NT2/D1 (cell line): ENCODE data around the gene ASCC2.

ENCODE experiments used
- DNase-seq: peaks from one replicate; pipeline ENCODE4 v3.0.0-alpha.2; 2011; ENCODE audit warnings: low read depth, low spot score
- H3K27me3 ChIP-seq: 2 replicates; pipeline ENCODE4 v1.6.0; 2011; ENCODE audit warnings: mild to moderate bottlenecking; ENCODE audit not compliant: insufficient read length, insufficient read depth
- H3K36me3 ChIP-seq: 2 replicates; pipeline ENCODE4 v1.6.1; 2011; ENCODE audit warnings: mild to moderate bottlenecking, low read length, mixed read lengths; ENCODE audit not compliant: insufficient read depth, insufficient read length
- H3K4me1 ChIP-seq: 2 replicates; pipeline ENCODE4 v1.5.1; 2011; ENCODE audit not compliant: insufficient read depth, insufficient read length
- H3K4me3 ChIP-seq: 2 replicates; pipeline ENCODE4 v1.5.1; 2011; ENCODE audit warnings: low read depth; ENCODE audit not compliant: insufficient read length
- H3K9ac ChIP-seq: 2 replicates; pipeline ENCODE4 v1.6.0; 2011; ENCODE audit warnings: low read depth; ENCODE audit not compliant: insufficient read length
- H3K9me3 ChIP-seq: 2 replicates; pipeline ENCODE4 v1.5.1; 2011; ENCODE audit warnings: mild to moderate bottlenecking, low read length; ENCODE audit not compliant: insufficient read depth
- SUZ12 ChIP-seq: IDR thresholded peaks from 2 replicates; pipeline ENCODE4 v1.6.1; 2011; ENCODE audit not compliant: insufficient read length, insufficient read depth; ENCODE audit errors: extremely low read depth
- YY1 ChIP-seq: IDR thresholded peaks from 2 replicates; pipeline ENCODE4 v1.6.1; 2011; ENCODE audit not compliant: insufficient read length, insufficient read depth
- ZNF274 ChIP-seq: IDR thresholded peaks from 2 replicates; pipeline ENCODE4 v1.6.1; 2011; ENCODE audit warnings: mild to moderate bottlenecking, low read depth, low read length

The ASCC2 gene

GRCh38 chr22:29827091-29827490, 11.0 kb downstream of the ASCC2 start:
- H3K36me3 ChIP-seq, result peaks cover 57% of the 10 kb centered on the region
- DNase-seq, result no peak
- no peak for TF ChIP-seq YY1
- no peak for TF ChIP-seq ZNF274
- TF ChIP-seq SUZ12, result no peak
- H3K9ac ChIP-seq, result no peak overlapping the region
- H3K4me3 ChIP-seq, result no peak overlapping the region
- H3K9me3 ChIP-seq, result no peaks in the 10 kb centered on the region
- H3K4me1 ChIP-seq, result no peaks in the 10 kb centered on the region
- no peaks in the 10 kb centered on the region for H3K27me3 ChIP-seq

- Histone ChIP-seq H3K9ac (no peak overlapping the region), H3K36me3 (peaks cover 61% of the 10 kb centered on the region), H3K27me3 (no peaks in the 10 kb centered on the region), H3K9me3 (no peaks in the 10 kb centered on the region), H3K4me3 (no peak overlapping the region), H3K4me1 (no peaks in the 10 kb centered on the region)
- no peak for DNase-seq
- no peak for TF ChIP-seq SUZ12
- TF ChIP-seq YY1, result no peak
- no peak for TF ChIP-seq ZNF274
Measured at GRCh38 chr22:29825578-29825977, 12.5 kb downstream of the ASCC2 start.

- no peak overlapping the region for H3K9ac ChIP-seq
- no peak for TF ChIP-seq SUZ12
- no peak overlapping the region for H3K4me3 ChIP-seq
- peaks cover 54% of the 10 kb centered on the region for H3K36me3 ChIP-seq
- no peaks in the 10 kb centered on the region for H3K27me3 ChIP-seq
- H3K9me3 ChIP-seq, result no peaks in the 10 kb centered on the region
- no peaks in the 10 kb centered on the region for H3K4me1 ChIP-seq
- DNase-seq, result no peak
Measured at GRCh38 chr22:29824677-29825076, 13.4 kb downstream of the ASCC2 start.

DNA sequence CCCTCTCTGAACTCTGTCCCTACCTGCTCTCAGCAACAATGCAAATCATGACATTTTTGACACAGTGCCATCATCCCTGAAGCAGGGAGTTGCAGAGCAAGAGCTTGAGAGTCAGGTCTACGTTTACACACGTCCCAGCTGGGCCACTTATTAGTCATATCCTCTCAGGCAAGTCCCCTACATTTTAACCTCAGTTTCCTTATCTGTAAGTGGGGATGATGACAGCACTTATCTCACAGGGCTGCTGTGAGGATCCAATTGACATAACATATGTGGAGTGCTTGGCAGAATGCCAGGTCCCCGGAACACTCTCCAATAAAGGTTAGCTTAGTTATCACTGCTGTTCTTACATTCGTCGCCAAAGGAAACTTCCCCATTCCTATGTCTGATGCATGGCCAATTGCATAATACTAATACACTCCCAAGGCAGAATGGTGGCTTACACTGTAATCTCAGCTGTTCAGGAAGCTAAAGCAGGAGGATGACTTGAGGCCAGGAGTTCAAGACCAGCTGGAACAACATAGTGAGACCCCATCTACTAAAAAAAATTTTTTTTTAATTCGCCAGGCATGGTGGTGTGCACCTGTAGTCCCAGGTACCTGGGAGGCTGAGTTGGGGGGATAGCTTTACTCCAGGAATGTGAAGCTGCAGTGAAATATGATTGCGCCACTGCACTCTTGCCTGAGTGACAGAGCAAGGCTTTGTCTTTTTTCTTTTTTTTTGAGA, 16.6 kb downstream of the ASCC2 start:
- Histone ChIP-seq H3K4me3 (no peak overlapping the region), H3K27me3 (no peaks in the 10 kb centered on the region), H3K9me3 (no peaks in the 10 kb centered on the region), H3K9ac (no peak overlapping the region), H3K36me3 (peaks cover 76% of the 10 kb centered on the region), H3K4me1 (no peaks in the 10 kb centered on the region)
- TF ChIP-seq YY1 (no peak), SUZ12 (no peak), ZNF274 (no peak)
- no peak for DNase-seq

- peaks cover 80% of the 10 kb centered on the region for H3K36me3 ChIP-seq
- no peak overlapping the region for H3K4me3 ChIP-seq
- H3K27me3 ChIP-seq, result no peaks in the 10 kb centered on the region
- no peaks in the 10 kb centered on the region for H3K4me1 ChIP-seq
- DNase-seq, result no peak
- TF ChIP-seq ZNF274 (no peak), SUZ12 (no peak), YY1 (no peak)
- no peaks in the 10 kb centered on the region for H3K9me3 ChIP-seq
- no peak overlapping the region for H3K9ac ChIP-seq
Measured at GRCh38 chr22:29820961-29821290, 17.1 kb downstream of the ASCC2 start.

GRCh38 chr22:29819501-29819900, 18.6 kb downstream of the ASCC2 start:
- H3K4me1 ChIP-seq, result no peaks in the 10 kb centered on the region
- no peak overlapping the region for H3K9ac ChIP-seq
- H3K9me3 ChIP-seq, result no peaks in the 10 kb centered on the region
- no peak overlapping the region for H3K4me3 ChIP-seq
- H3K36me3 ChIP-seq, result peaks cover 80% of the 10 kb centered on the region
- TF ChIP-seq SUZ12, result no peak
- no peak for TF ChIP-seq YY1
- no peak for TF ChIP-seq ZNF274
- no peaks in the 10 kb centered on the region for H3K27me3 ChIP-seq
- no peak for DNase-seq

GRCh38 chr22:29817724-29818123, 20.4 kb downstream of the ASCC2 start:
- H3K36me3 ChIP-seq, result peaks cover 83% of the 10 kb centered on the region
- no peaks in the 10 kb centered on the region for H3K27me3 ChIP-seq
- H3K9ac ChIP-seq, result no peak overlapping the region
- no peaks in the 10 kb centered on the region for H3K4me1 ChIP-seq
- DNase-seq, result no peak
- no peaks in the 10 kb centered on the region for H3K9me3 ChIP-seq
- no peak overlapping the region for H3K4me3 ChIP-seq
- no peak for TF ChIP-seq SUZ12
- TF ChIP-seq ZNF274, result no peak
- no peak for TF ChIP-seq YY1

- Histone ChIP-seq H3K27me3 (no peaks in the 10 kb centered on the region), H3K9ac (no peak overlapping the region), H3K4me1 (no peaks in the 10 kb centered on the region), H3K36me3 (peaks cover 82% of the 10 kb centered on the region), H3K9me3 (no peaks in the 10 kb centered on the region), H3K4me3 (no peak overlapping the region)
- TF ChIP-seq YY1, result no peak
- TF ChIP-seq ZNF274, result no peak
- no peak for TF ChIP-seq SUZ12
- DNase-seq, result no peak
Measured at GRCh38 chr22:29816980-29817379, 21.1 kb downstream of the ASCC2 start.
